Transverse colon (tissue), 4 donors: Measurements from ENCODE around the gene RBM47.

Experiments
- EP300 ChIP-seq: sonication (generic); formaldehyde crosslinking; IDR thresholded peaks from one replicate; pipeline ENCODE4 v1.6.1; 2017; ENCODE audit warnings: antibody characterized with exemption, low read depth
- POLR2A ChIP-seq: fragments of 450-650 bp; IDR thresholded peaks from one replicate; pipeline ENCODE4 v1.6.1; 2016; ENCODE audit warnings: antibody characterized with exemption, mild to moderate bottlenecking, moderate library complexity
- POLR2AphosphoS5 ChIP-seq, 3 donors: sonication (generic); formaldehyde crosslinking; IDR thresholded peaks; one replicate each; pipeline ENCODE4 v1.6.1; 2016; ENCODE audit warnings: antibody characterized with exemption in 3 of 3
- TF ChIP-seq, protein P1 (sequence below), 5 experiments: fragments of 200-600 bp in 3 of 5; fragments of 450-650 bp in 2 of 5; sonication (generic) in 3 of 5; IDR thresholded peaks; 1 replicate in 2 of 5; 2 replicates in 3 of 5; pipeline ENCODE4 v1.5.1; 2016 to 2017; ENCODE audit warnings: antibody characterized with exemption in 5 of 5, inconsistent platforms in 3 of 5, mild to moderate bottlenecking in 2 of 5, moderate library complexity in 1 of 5

DNA sequence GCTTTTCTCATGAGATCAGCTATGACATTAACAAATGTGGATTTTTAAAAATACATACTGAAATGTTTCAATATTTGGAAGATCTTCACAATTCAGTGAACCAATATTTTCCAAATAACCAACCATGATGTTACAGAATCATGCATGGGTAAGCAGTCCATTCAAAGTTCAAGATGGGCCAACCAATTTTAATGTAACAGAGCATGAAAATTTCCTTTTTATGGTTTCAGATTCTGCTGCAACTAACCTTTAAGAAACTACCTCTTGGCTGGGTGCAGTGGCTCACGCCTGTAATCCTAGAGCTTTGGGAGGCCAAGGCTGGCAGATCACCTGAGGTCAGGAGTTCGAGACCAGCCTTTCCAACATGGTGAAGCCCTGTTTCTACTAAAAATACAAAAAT lies 107.7 kb downstream of the RBM47 start:
- TF ChIP-seq, protein P1, sequence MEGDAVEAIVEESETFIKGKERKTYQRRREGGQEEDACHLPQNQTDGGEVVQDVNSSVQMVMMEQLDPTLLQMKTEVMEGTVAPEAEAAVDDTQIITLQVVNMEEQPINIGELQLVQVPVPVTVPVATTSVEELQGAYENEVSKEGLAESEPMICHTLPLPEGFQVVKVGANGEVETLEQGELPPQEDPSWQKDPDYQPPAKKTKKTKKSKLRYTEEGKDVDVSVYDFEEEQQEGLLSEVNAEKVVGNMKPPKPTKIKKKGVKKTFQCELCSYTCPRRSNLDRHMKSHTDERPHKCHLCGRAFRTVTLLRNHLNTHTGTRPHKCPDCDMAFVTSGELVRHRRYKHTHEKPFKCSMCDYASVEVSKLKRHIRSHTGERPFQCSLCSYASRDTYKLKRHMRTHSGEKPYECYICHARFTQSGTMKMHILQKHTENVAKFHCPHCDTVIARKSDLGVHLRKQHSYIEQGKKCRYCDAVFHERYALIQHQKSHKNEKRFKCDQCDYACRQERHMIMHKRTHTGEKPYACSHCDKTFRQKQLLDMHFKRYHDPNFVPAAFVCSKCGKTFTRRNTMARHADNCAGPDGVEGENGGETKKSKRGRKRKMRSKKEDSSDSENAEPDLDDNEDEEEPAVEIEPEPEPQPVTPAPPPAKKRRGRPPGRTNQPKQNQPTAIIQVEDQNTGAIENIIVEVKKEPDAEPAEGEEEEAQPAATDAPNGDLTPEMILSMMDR (IDR thresholded peaks at IDR 0.05), result no peak
- TF ChIP-seq POLR2AphosphoS5 (IDR thresholded peaks at IDR 0.05), result no peak
- TF ChIP-seq POLR2A, result no peak
- no peak for TF ChIP-seq EP300
